Measurements from ENCODE around the gene OR2S2. TPM values are rescaled to one million over a fixed set of nuclear protein-coding genes. Genes with fewer than 3 reads are reported as not detected.

The OR2S2 gene
- total and polyA plus RNA-seq, 8 donors: not detected

DNA sequence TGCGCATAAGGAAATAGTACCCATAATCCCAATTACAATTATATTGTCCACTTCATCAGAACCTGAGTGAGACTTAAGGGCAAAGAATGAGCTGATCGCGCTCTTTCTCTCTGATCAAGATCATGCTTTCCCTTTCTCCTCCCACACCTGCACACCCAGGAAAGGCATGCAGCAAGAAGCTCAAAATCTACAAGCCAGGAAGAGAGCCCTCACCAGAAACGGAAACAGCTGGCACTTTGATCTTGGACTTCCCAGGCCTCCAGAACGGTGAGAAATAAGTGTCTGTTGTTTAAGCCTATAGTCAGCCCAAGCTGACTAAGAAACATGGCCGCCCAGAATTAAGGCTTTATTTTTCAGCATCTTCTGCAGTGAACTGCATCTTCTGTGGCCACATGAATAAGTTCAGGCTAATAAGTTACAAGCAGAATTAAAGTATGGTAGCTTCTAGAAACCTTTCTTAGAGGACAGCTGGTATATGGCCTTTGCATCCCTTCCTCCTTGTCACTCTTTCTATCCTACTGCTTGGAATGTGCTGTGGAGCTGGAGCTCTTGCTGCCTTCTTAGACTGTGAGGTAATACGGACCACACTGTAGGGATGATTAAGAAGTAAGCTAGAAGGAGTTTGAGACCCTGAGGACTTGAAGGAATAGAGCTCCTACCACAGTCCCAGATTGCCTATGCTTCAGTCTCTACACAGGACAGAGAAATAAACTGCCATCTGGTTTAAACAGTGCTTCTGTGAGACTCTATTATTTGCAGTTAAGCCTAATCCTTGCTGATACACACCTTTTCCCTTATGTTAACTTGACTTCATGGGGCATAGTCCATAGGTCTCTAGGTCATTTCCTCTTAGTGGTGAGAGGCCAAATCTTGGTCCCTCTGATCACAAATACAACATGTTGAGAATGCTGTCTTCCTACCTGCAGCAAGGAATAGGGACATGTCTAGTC is 17.2 kb downstream of the OR2S2 start:
- 49 to 61% (median 57%) methylated on average over 7 of the region's 7 CpGs for WGBS, 5 donors
- no peaks in the 10 kb centered on the region for H3K27me3 ChIP-seq
- no peak overlapping the region for H3K4me3 ChIP-seq
- peak overlapping the region in 1 of 5 donors; percentile 17 for H3K27ac ChIP-seq
- peaks cover 0 to 35% (median 14%) of the 10 kb centered on the region in 4 donors for H3K4me1 ChIP-seq
- no peak for TF ChIP-seq POLR2A (IDR thresholded peaks at IDR 0.05)
- no peak for TF ChIP-seq EP300 (IDR thresholded peaks at IDR 0.05)
- no peak for TF ChIP-seq POLR2AphosphoS5 (IDR thresholded peaks at IDR 0.05)
- TF ChIP-seq, protein P1, sequence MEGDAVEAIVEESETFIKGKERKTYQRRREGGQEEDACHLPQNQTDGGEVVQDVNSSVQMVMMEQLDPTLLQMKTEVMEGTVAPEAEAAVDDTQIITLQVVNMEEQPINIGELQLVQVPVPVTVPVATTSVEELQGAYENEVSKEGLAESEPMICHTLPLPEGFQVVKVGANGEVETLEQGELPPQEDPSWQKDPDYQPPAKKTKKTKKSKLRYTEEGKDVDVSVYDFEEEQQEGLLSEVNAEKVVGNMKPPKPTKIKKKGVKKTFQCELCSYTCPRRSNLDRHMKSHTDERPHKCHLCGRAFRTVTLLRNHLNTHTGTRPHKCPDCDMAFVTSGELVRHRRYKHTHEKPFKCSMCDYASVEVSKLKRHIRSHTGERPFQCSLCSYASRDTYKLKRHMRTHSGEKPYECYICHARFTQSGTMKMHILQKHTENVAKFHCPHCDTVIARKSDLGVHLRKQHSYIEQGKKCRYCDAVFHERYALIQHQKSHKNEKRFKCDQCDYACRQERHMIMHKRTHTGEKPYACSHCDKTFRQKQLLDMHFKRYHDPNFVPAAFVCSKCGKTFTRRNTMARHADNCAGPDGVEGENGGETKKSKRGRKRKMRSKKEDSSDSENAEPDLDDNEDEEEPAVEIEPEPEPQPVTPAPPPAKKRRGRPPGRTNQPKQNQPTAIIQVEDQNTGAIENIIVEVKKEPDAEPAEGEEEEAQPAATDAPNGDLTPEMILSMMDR (IDR thresholded peaks at IDR 0.05): no peak
- DNase-seq: peak in 1 of 2 donors; percentile 49
- H3K9me3 ChIP-seq: no peaks in the 10 kb centered on the region
- no peaks in the 10 kb centered on the region for H3K36me3 ChIP-seq
- intact Hi-C loops (cut with DNase I; ENCODE audit: low total_unique reads): no loop called here

DNA sequence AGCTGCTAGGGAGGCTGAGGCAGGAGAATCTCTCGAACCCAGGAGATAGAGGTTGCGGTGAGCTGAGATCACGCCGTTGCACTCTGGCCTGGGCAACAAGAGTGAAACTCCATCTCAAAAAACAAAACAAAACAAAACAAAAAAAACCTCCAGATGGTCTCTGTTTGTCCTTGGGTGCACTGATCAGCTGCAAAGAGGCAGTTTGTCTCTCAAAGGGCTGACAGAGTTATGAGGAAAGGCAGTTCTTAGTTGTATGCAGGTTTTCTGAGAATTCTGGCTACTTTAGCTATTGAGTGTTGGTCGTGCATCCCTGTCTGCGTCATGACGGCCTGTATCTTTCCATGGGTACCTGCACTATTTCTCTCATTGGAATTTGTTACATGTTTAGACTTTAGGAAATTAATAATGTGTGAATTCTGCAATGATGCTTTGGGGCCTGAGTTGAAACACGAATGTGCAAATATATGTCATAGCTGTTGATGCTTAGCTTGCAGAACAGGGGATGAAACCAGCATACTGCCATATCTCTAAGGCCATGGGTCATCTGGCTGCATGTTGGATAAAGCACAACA is 18.2 kb downstream of the OR2S2 start:
- Histone ChIP-seq H3K4me1 (peaks cover 0 to 35% (median 9%) of the 10 kb centered on the region in 4 donors), H3K27me3 (no peaks in the 10 kb centered on the region), H3K36me3 (no peaks in the 10 kb centered on the region), H3K9me3 (no peaks in the 10 kb centered on the region), H3K4me3 (no peak overlapping the region), H3K27ac (no peak overlapping the region)
- intact Hi-C loops (cut with DNase I; ENCODE audit: low total_unique reads): no loop called here
- WGBS, 5 donors: 90 to 94% (median 93%) methylated on average over 8 of the region's 8 CpGs
- no peak for DNase-seq
- no peak for TF ChIP-seq POLR2A (IDR thresholded peaks at IDR 0.05)
- TF ChIP-seq POLR2AphosphoS5 (IDR thresholded peaks at IDR 0.05): no peak

DNA sequence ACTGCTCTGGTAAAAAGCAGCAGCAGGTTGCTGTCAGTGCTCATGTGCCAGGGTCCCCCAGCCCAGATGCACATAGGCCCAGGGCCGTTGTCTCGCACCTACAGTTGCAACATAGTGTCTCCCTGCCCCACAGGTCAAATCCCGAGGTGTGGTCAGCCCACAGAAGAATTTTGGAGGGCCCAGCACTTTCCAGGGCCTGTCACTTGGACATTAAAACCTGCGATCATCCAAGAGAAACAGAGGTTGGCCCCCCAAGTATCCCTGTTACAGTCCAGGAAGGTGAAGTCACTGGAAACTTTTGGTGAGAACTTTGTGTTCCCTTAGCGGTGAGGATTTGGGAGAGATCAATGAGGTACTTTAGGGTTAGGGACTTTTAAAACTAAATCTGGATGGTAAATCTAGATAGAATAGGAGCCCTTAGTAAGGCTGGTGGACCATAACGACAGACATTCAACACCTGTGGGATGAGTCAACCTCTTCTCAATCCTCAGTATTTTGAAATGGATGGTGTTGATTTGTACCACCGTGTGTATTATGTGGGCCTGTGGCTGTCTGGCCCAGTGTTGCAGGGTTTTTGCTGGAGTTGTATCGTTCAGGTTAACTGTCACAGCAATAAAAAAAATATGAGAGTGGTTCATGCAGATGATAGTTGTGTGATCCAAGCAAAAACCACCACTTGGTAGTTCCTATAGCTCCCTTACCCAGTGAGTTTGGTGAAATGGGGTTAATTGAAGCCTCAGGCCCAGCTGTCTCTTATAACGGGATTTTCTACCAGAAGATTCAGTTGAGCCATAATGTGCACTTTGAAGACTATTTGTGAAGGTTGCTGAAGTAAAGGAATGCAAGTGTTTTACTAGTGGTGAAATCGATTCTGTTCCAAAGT is 19.2 kb downstream of the OR2S2 start:
- TF ChIP-seq, protein P1 (IDR thresholded peaks at IDR 0.05): no peak
- no peak for TF ChIP-seq EP300 (IDR thresholded peaks at IDR 0.05)
- TF ChIP-seq POLR2AphosphoS5 (IDR thresholded peaks at IDR 0.05): no peak
- TF ChIP-seq POLR2A (IDR thresholded peaks at IDR 0.05): no peak
- Histone ChIP-seq H3K27me3 (no peaks in the 10 kb centered on the region), H3K4me1 (peaks cover 0 to 27% (median 6%) of the 10 kb centered on the region in 4 donors), H3K9me3 (no peaks in the 10 kb centered on the region), H3K36me3 (no peaks in the 10 kb centered on the region), H3K27ac (no peak overlapping the region), H3K4me3 (no peak overlapping the region)
- intact Hi-C loops (cut with DNase I; ENCODE audit: low total_unique reads): no loop called here
- WGBS, 5 donors: 83 to 94% (median 87%) methylated on average over 10 of the region's 10 CpGs
- no peak for DNase-seq

DNA sequence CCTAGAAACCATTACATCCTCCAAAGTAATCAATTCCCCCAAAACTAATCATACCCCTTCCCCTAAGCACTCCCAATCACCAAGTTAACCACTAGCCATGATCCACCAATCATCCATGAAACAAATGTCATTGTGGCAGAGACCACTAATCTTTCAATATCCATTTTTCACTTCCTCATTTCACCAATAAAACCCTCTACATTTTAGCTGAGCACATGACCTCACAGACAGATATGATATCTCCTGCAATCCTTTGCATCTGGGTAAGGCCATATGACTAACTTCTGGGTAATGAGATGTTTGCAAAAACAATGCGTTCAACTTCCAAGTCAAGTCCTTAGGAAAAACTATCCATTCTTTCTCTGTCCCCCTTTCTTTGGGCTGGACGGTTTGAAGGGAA is 20.7 kb downstream of the OR2S2 start:
- no peak for TF ChIP-seq POLR2AphosphoS5 (IDR thresholded peaks at IDR 0.05)
- TF ChIP-seq EP300 (IDR thresholded peaks at IDR 0.05): no peak
- TF ChIP-seq, protein P1 (IDR thresholded peaks at IDR 0.05): no peak
- TF ChIP-seq POLR2A (IDR thresholded peaks at IDR 0.05): no peak
- Histone ChIP-seq H3K27me3 (no peaks in the 10 kb centered on the region), H3K27ac (no peak overlapping the region), H3K9me3 (no peaks in the 10 kb centered on the region), H3K4me3 (no peak overlapping the region), H3K4me1 (peaks cover 0 to 36% (median 6%) of the 10 kb centered on the region in 4 donors), H3K36me3 (no peaks in the 10 kb centered on the region)
- no peak for DNase-seq
- 62 to 86% (median 76%) methylated on average over 2 of the region's 2 CpGs for WGBS, 5 donors
- intact Hi-C loops (cut with DNase I; ENCODE audit: low total_unique reads): no loop called here

Measured in stomach (tissue), 9 donors.